WTC11 (cell line): ENCODE results near the gene IMPDH2. TPM values are rescaled to one million over a fixed set of nuclear protein-coding genes. Genes with fewer than 3 reads are reported as not detected.

Experiments used
- AFF4 ChIP-seq: sonication (generic); formaldehyde crosslinking; IDR thresholded peaks from 2 replicates; pipeline ENCODE4 v1.8.1; 2023; ENCODE audit warnings: mild to moderate bottlenecking, missing genetic modification reagents, borderline replicate concordance
- CREM ChIP-seq: sonication (generic); formaldehyde crosslinking; IDR thresholded peaks from 2 replicates; pipeline ENCODE4 v1.8.1; 2022; ENCODE audit warnings: mild to moderate bottlenecking, missing genetic modification reagents, moderate library complexity
- E2F5 ChIP-seq: sonication (generic); formaldehyde crosslinking; IDR thresholded peaks from 2 replicates; pipeline ENCODE4 v1.8.1; 2022; ENCODE audit warnings: mild to moderate bottlenecking, moderate library complexity, missing genetic modification reagents
- FOXK1 ChIP-seq: sonication (generic); formaldehyde crosslinking; IDR thresholded peaks from 2 replicates; pipeline ENCODE4 v1.8.0; 2022; ENCODE audit warnings: mild to moderate bottlenecking, moderate library complexity, missing genetic modification reagents
- GABPB1 ChIP-seq: sonication (generic); formaldehyde crosslinking; IDR thresholded peaks from 2 replicates; pipeline ENCODE4 v1.8.1; 2023; ENCODE audit warnings: mild to moderate bottlenecking, missing genetic modification reagents
- GRHL2 ChIP-seq: fragments of 250-450 bp; sonication (Bioruptor Pico); IDR thresholded peaks from 2 replicates; pipeline ENCODE4 v1.8.0; 2022; ENCODE audit warnings: mild to moderate bottlenecking, moderate library complexity; ENCODE audit not compliant: insufficient replicate concordance, severe bottlenecking
- MXD4 ChIP-seq: fragments of 250-450 bp; sonication (Bioruptor Pico); IDR thresholded peaks from 2 replicates; pipeline ENCODE4 v1.8.0; 2021; ENCODE audit warnings: mild to moderate bottlenecking, moderate library complexity, borderline replicate concordance
- MYBL2 ChIP-seq: sonication (generic); formaldehyde crosslinking; IDR thresholded peaks from 2 replicates; pipeline ENCODE4 v1.8.1; 2023; ENCODE audit warnings: mild to moderate bottlenecking, moderate library complexity, missing genetic modification reagents
- NR1H2 ChIP-seq: sonication (generic); formaldehyde crosslinking; IDR thresholded peaks from 2 replicates; pipeline ENCODE4 v1.9.0; 2021; ENCODE audit warnings: mild to moderate bottlenecking, moderate library complexity, missing genetic modification reagents
- RORB ChIP-seq: fragments of 250-450 bp; sonication (Bioruptor Pico); IDR thresholded peaks from 2 replicates; pipeline ENCODE4 v1.9.0; 2021; ENCODE audit warnings: mild to moderate bottlenecking
- STAT6 ChIP-seq: sonication (generic); formaldehyde crosslinking; conservative IDR thresholded peaks from 2 replicates; pipeline ENCODE4 v1.8.1; 2023; ENCODE audit warnings: mild to moderate bottlenecking, low read depth, missing genetic modification reagents, moderate library complexity
- ZBTB43 ChIP-seq: sonication (generic); formaldehyde crosslinking; IDR thresholded peaks from 2 replicates; pipeline ENCODE4 v1.8.1; 2023; ENCODE audit warnings: mild to moderate bottlenecking, missing genetic modification reagents
- ZNF121 ChIP-seq: sonication (generic); formaldehyde crosslinking; IDR thresholded peaks from 2 replicates; pipeline ENCODE4 v1.8.0; 2023; ENCODE audit warnings: missing genetic modification reagents
- ZNF263 ChIP-seq: sonication (generic); formaldehyde crosslinking; IDR thresholded peaks from 2 replicates; pipeline ENCODE4 v1.8.1; 2022; ENCODE audit warnings: low read depth, mild to moderate bottlenecking, moderate library complexity, missing genetic modification reagents
- total RNA-seq: library from RNA; stranded (reverse); gene quantifications from 3 replicates; pipeline ENCODE4 v1.2.3, GENCODE V29; 2021
- TF ChIP-seq, protein P1 (sequence below): sonication (generic); formaldehyde crosslinking; IDR thresholded peaks from 2 replicates; pipeline ENCODE4 v1.8.0; 2023; ENCODE audit warnings: missing genetic modification reagents, mild to moderate bottlenecking, borderline replicate concordance
- TF ChIP-seq, protein P2 (sequence below): sonication (generic); formaldehyde crosslinking; IDR thresholded peaks from 2 replicates; pipeline ENCODE4 v1.8.0; 2022; ENCODE audit warnings: missing genetic modification reagents

Gene IMPDH2
- total RNA-seq, 1 experiment from 2014 or later: 452 TPM

- 0 out of 2 replicates have a peak, but pooled peaks have one; percentile 74 for TF ChIP-seq STAT6 (CRISPR knock-in tag)
- 0 out of 2 replicates have a peak, but pooled peaks have one; percentile 26 for TF ChIP-seq E2F5 (CRISPR knock-in tag)
- TF ChIP-seq, protein P1, sequence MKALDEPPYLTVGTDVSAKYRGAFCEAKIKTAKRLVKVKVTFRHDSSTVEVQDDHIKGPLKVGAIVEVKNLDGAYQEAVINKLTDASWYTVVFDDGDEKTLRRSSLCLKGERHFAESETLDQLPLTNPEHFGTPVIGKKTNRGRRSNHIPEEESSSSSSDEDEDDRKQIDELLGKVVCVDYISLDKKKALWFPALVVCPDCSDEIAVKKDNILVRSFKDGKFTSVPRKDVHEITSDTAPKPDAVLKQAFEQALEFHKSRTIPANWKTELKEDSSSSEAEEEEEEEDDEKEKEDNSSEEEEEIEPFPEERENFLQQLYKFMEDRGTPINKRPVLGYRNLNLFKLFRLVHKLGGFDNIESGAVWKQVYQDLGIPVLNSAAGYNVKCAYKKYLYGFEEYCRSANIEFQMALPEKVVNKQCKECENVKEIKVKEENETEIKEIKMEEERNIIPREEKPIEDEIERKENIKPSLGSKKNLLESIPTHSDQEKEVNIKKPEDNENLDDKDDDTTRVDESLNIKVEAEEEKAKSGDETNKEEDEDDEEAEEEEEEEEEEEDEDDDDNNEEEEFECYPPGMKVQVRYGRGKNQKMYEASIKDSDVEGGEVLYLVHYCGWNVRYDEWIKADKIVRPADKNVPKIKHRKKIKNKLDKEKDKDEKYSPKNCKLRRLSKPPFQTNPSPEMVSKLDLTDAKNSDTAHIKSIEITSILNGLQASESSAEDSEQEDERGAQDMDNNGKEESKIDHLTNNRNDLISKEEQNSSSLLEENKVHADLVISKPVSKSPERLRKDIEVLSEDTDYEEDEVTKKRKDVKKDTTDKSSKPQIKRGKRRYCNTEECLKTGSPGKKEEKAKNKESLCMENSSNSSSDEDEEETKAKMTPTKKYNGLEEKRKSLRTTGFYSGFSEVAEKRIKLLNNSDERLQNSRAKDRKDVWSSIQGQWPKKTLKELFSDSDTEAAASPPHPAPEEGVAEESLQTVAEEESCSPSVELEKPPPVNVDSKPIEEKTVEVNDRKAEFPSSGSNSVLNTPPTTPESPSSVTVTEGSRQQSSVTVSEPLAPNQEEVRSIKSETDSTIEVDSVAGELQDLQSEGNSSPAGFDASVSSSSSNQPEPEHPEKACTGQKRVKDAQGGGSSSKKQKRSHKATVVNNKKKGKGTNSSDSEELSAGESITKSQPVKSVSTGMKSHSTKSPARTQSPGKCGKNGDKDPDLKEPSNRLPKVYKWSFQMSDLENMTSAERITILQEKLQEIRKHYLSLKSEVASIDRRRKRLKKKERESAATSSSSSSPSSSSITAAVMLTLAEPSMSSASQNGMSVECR: peak; percentile 62
- TF ChIP-seq NR1H2 (CRISPR knock-in tag): no peak
- TF ChIP-seq MXD4 (CRISPR knock-in tag): no peak
- TF ChIP-seq GRHL2 (CRISPR knock-in tag): no peak
- peak; percentile 89 for TF ChIP-seq MYBL2 (CRISPR knock-in tag)
- peak; percentile 100 for TF ChIP-seq ZNF121 (CRISPR knock-in tag)
- peak; percentile 62; the same call in 1 of the 2 replicates for TF ChIP-seq FOXK1
- no peak for TF ChIP-seq ZNF263 (CRISPR knock-in tag)
- TF ChIP-seq CREM (CRISPR knock-in tag): peak; percentile 73; the same call in 1 of the 2 replicates
- TF ChIP-seq, protein P2, sequence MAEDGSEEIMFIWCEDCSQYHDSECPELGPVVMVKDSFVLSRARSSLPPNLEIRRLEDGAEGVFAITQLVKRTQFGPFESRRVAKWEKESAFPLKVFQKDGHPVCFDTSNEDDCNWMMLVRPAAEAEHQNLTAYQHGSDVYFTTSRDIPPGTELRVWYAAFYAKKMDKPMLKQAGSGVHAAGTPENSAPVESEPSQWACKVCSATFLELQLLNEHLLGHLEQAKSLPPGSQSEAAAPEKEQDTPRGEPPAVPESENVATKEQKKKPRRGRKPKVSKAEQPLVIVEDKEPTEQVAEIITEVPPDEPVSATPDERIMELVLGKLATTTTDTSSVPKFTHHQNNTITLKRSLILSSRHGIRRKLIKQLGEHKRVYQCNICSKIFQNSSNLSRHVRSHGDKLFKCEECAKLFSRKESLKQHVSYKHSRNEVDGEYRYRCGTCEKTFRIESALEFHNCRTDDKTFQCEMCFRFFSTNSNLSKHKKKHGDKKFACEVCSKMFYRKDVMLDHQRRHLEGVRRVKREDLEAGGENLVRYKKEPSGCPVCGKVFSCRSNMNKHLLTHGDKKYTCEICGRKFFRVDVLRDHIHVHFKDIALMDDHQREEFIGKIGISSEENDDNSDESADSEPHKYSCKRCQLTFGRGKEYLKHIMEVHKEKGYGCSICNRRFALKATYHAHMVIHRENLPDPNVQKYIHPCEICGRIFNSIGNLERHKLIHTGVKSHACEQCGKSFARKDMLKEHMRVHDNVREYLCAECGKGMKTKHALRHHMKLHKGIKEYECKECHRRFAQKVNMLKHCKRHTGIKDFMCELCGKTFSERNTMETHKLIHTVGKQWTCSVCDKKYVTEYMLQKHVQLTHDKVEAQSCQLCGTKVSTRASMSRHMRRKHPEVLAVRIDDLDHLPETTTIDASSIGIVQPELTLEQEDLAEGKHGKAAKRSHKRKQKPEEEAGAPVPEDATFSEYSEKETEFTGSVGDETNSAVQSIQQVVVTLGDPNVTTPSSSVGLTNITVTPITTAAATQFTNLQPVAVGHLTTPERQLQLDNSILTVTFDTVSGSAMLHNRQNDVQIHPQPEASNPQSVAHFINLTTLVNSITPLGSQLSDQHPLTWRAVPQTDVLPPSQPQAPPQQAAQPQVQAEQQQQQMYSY (CRISPR knock-in tag): no peak
- TF ChIP-seq RORB: no peak
- TF ChIP-seq GABPB1 (CRISPR knock-in tag): peak; percentile 11; the same call in 1 of the 2 replicates
- peak; percentile 84 for TF ChIP-seq ZBTB43 (CRISPR knock-in tag)
- TF ChIP-seq AFF4 (CRISPR knock-in tag): no peak; the same call in 1 of the 2 replicates
These were observed 11.1 kb downstream of the IMPDH2 start, which contains the start of gene DALRD3 (continued) for GRCh38 chr3:49017971-49018706.
